AG09319 (cell line): Measurements from ENCODE around the gene TAOK1.

Source experiments
- DNase-seq: peaks from one replicate; pipeline ENCODE4 v3.0.0-alpha.2; 2010; ENCODE audit warnings: low read depth; ENCODE audit errors: extremely low read depth
- CTCF ChIP-seq: IDR thresholded peaks from 2 replicates; pipeline ENCODE4 v1.5.1; 2011; ENCODE audit warnings: low read depth, mild to moderate bottlenecking, inconsistent platforms, low read length, moderate library complexity

Gene TAOK1

DNA sequence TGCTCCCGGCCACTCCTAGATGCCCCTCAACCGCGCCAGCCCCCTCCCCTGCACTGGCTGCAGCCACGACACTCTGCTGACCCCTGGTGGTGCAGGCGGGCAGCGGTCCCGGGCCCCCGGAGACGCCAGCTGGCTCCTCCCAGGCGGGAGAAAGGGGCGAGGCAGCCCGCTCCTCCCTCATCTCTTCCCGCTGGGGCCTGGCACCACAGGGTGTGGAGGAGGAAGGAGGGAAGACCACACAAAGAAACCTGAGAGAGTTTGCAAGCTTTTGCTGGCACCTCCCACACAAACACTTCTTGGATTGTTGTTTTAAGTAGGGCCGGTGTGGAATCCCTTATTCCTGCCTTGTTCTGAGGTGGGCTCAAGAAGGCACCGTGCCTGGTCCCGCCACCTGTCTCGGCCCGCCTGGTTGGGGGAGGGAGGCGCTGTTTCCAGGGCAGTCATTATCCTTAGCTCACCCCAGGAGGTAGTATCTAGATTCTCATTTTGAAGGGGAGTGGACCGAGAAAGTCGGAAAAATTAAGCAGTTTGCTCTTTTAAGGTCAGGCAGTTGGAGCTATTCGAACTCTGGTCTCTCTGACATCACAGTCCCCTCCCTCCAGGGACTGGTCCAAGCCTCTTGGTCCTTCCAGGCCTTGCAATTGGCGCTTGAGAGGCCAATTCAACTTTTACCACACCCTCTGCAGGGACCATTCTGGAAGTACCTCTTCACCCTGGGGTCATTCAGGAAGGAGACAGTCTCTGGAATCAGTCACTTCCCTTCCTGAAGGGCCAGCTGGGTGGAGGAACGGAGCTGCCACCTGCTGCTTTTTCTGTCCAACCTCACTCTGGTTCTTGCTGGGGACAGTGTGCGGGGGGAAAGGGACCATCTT is 201.8 kb downstream of the TAOK1 start:
- DNase-seq: no peak
- peak; percentile 99 for TF ChIP-seq CTCF

- no peak for DNase-seq
- no peak for TF ChIP-seq CTCF
Observed at GRCh38 chr17:29592850-29593551, 202.8 kb downstream of the TAOK1 start, which contains the start of gene ANKRD13B. TSS of gene ANKRD13B (plus strand) at chr17:29593132. CDS start at chr17:29593622, 490 bp downstream.

GRCh38 chr17:29593591-29594518 is 203.7 kb downstream of the TAOK1 start:
- peak; percentile 9; the same call in 1 of the 2 replicates for TF ChIP-seq CTCF
- DNase-seq: no peak

- no peak for DNase-seq
- no peak for TF ChIP-seq CTCF
Observed at GRCh38 chr17:29594519-29595090, 204.4 kb downstream of the TAOK1 start.

DNA sequence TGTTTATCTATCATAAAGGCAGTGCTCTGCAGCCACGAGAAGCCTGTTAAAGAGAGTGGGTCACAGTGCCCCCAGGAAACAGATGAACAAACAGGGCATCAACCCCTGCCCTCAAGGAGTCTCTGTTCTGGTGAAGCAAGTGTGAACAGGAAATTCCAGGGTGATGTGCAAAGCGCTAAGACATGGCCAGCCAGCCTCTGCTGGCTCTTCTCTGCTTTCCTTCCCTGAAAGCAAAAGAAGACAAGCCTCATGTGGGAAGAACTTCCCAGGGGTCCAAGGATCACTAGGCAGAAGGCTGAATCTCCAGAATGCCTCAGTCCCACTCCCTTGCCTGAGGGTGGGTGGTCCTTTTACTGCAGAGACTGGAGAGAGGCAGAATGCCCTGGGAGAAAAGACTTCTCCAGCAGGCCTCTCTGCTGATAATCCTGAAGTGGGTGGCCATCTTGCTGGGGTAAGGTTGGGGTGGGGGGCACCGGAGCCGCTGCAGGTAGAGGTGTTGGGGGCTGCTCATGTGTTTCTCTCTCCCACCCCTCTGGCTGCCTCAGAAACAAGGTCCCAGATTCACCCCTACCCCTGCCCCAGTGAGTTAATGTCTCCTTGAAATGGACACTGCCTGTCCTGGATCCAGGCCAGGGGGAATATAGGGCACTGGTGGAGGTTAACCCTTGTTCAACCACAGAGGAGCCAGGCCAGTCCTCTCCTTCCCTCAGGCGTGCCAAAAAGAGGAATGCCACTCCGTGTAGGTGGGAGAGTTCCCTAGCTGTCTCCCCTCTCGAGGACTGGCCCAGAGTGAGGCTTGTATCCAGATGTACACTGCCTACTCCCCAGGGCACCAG is 205.2 kb downstream of the TAOK1 start:
- TF ChIP-seq CTCF: no peak
- DNase-seq: no peak
